K562 (cell line): Measurements from ENCODE around the gene NSMF.

Experiments
- FIP1L1 ChIP-seq: fragments of 200-400 bp; formaldehyde crosslinking; IDR thresholded peaks from 2 replicates; pipeline ENCODE4 v1.6.1; 2018; ENCODE audit warnings: mild to moderate bottlenecking, low read depth, low read length; ENCODE audit not compliant: poor library complexity, severe bottlenecking
- KDM1A ChIP-seq, 2 experiments: fragments of 450-650 bp; IDR thresholded peaks; 2 replicates each; pipeline ENCODE4 v1.6.1; 2016; ENCODE audit warnings: mild to moderate bottlenecking in 2 of 2
- NFIC ChIP-seq: fragments of 450-650 bp; IDR thresholded peaks from 2 replicates; pipeline ENCODE4 v1.6.1; 2017; ENCODE audit warnings: mild to moderate bottlenecking, inconsistent platforms
- POLR2AphosphoS2 ChIP-seq: IDR thresholded peaks from 2 replicates; pipeline ENCODE4 v1.6.1; 2012; ENCODE audit warnings: low read length, improper control_type of control experiment
- SAP30 ChIP-seq: fragments of 200-600 bp; sonication (generic); IDR thresholded peaks from 2 replicates; pipeline ENCODE4 v1.6.1; 2012; ENCODE audit warnings: borderline replicate concordance, low read depth, mild to moderate bottlenecking, moderate library complexity, low read length, control low read depth, inconsistent platforms; ENCODE audit not compliant: insufficient read depth, poor library complexity, severe bottlenecking
- SIRT6 ChIP-seq: IDR thresholded peaks from one replicate; pipeline ENCODE4 v1.6.1; 2012; ENCODE audit warnings: low read depth, mild to moderate bottlenecking, control low read depth, inconsistent platforms, low read length, moderate library complexity
- TF ChIP-seq, protein P1 (sequence below): fragments of 250-450 bp; sonication (Bioruptor Pico); IDR thresholded peaks from 2 replicates; pipeline ENCODE4 v1.5.0; 2020; ENCODE audit warnings: mild to moderate bottlenecking, borderline replicate concordance

DNA sequence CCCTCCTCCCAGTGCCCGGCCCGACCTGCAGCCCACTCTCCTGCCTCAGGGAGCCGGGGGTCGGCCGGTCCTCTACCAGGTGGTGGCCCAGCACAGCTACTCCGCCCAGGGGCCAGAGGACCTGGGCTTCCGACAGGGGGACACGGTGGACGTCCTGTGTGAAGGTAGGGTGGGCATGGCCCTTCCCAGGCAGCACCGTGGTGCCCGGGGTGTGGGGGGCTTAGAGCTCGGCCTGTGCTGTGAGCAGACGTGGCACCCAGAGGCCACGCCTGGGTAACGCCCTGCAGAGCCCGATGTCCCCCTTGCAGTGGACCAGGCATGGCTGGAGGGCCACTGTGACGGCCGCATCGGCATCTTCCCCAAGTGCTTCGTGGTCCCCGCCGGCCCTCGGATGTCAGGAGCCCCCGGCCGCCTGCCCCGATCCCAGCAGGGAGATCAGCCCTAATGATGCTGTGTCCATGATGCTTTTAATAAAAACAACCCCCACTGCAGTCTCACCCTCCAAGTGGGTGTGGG, 25.2 kb downstream of the NSMF start:
- no peak for TF ChIP-seq POLR2AphosphoS2
- TF ChIP-seq KDM1A (IDR thresholded peaks at IDR 0.05), result no peak
- TF ChIP-seq SAP30, result no peak
- no peak for TF ChIP-seq SIRT6
- TF ChIP-seq, protein P1, sequence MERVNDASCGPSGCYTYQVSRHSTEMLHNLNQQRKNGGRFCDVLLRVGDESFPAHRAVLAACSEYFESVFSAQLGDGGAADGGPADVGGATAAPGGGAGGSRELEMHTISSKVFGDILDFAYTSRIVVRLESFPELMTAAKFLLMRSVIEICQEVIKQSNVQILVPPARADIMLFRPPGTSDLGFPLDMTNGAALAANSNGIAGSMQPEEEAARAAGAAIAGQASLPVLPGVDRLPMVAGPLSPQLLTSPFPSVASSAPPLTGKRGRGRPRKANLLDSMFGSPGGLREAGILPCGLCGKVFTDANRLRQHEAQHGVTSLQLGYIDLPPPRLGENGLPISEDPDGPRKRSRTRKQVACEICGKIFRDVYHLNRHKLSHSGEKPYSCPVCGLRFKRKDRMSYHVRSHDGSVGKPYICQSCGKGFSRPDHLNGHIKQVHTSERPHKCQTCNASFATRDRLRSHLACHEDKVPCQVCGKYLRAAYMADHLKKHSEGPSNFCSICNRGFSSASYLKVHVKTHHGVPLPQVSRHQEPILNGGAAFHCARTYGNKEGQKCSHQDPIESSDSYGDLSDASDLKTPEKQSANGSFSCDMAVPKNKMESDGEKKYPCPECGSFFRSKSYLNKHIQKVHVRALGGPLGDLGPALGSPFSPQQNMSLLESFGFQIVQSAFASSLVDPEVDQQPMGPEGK (CRISPR knock-in tag), result no peak
- no peak for TF ChIP-seq FIP1L1
- no peak for TF ChIP-seq NFIC
